HG03139 (cell line): ENCODE measurements around the gene KCNG1.
"Not testable (repeated sequence)": the region's sequence is repeated elsewhere in the genome, so short reads cannot be mapped to it uniquely, and the experiment has no call there.

Source experiments
- ATAC-seq: cut with Tn5 transposase; IDR thresholded peaks from one replicate; pipeline ENCODE4 v1.9.1; 2021; ENCODE audit not compliant: unreplicated experiment

Gene KCNG1

GRCh38 chr20:51022803-51023616 lies at the start of gene KCNG1:
KCNG1 (minus strand) TSS chr20:51023107; CDS start chr20:51010338, 12,769 bp downstream.
- ATAC-seq, result peak; percentile 51

GRCh38 chr20:51070621-51071020 lies 47.7 kb upstream of the KCNG1 start:
- no peak for ATAC-seq

GRCh38 chr20:51067792-51068191 lies 44.9 kb upstream of the KCNG1 start:
- ATAC-seq, result no peak

- ATAC-seq, result no peak
Measured at GRCh38 chr20:51065615-51066014, 42.7 kb upstream of the KCNG1 start.

GRCh38 chr20:51064137-51064536 lies 41.2 kb upstream of the KCNG1 start:
- no peak for ATAC-seq

- no peak for ATAC-seq
Measured at GRCh38 chr20:51062065-51062464, 39.2 kb upstream of the KCNG1 start.

- ATAC-seq, result no peak
Measured at GRCh38 chr20:51061418-51062045, 38.6 kb upstream of the KCNG1 start.

GRCh38 chr20:51060301-51060700 lies 37.4 kb upstream of the KCNG1 start:
- no peak for ATAC-seq

GRCh38 chr20:51059862-51060261 lies 37.0 kb upstream of the KCNG1 start:
- ATAC-seq, result no peak

GRCh38 chr20:51058017-51058416 lies 35.1 kb upstream of the KCNG1 start:
- no peak for ATAC-seq

GRCh38 chr20:51054233-51054632 lies 31.3 kb upstream of the KCNG1 start:
- no peak for ATAC-seq

GRCh38 chr20:51050531-51051075 lies 27.7 kb upstream of the KCNG1 start:
- ATAC-seq, result no peak

- ATAC-seq, result no peak
Measured at GRCh38 chr20:51046021-51046985, 23.4 kb upstream of the KCNG1 start.

GRCh38 chr20:51045492-51045891 lies 22.6 kb upstream of the KCNG1 start:
- not testable (repeated sequence) for ATAC-seq

- ATAC-seq, result no peak
Measured at GRCh38 chr20:51044796-51045195, 21.9 kb upstream of the KCNG1 start.

- no peak for ATAC-seq
Measured at GRCh38 chr20:51043811-51044210, 20.9 kb upstream of the KCNG1 start.

- no peak for ATAC-seq
Measured at GRCh38 chr20:51042657-51043247, 19.8 kb upstream of the KCNG1 start.

GRCh38 chr20:51042064-51042463 lies 19.2 kb upstream of the KCNG1 start:
- no peak for ATAC-seq

- no peak for ATAC-seq
Measured at GRCh38 chr20:51037532-51038115, 14.7 kb upstream of the KCNG1 start.

GRCh38 chr20:51036827-51037531 lies 14.1 kb upstream of the KCNG1 start:
- ATAC-seq, result no peak
